Measurements from ENCODE around the gene MR1.

Gene MR1

DNA sequence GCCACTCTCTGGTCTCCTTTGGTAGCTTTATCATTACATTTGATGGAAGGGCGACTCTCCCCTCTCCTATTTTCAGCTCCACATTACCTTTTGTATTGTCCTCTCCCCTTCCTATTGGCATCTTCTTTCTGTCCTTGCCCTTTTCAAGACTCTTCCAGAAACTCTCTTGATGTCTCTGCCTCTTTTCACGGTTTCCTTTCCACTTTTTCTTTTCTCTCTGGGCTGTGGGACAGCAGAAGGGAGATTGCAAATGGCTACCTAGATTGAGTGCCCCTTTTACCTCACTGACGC lies 72.2 kb downstream of the MR1 start:
- Histone ChIP-seq H3K27ac (ENCODE audit: extremely low read depth, low read depth, low read length) (no peak overlapping the region; the same call in 1 of the 2 replicates), H3K36me3 (ENCODE audit: control insufficient read depth in 2 of 2, insufficient read depth in 1 of 2, low read length in 2 of 2) (no peaks in the 10 kb centered on the region), H3K9me3 (ENCODE audit: control insufficient read depth, insufficient read depth, low read depth, low read length) (no peaks in the 10 kb centered on the region), H3K4me1 (ENCODE audit: control insufficient read depth, insufficient read depth, low read length) (peaks cover 25% of the 10 kb centered on the region; the same call in 1 of the 2 replicates), H3K4me3 (ENCODE audit: low read depth, low read length) (no peak overlapping the region)
- CTCF ChIA-PET = interaction anchor here (0.7 to 3.2 kb wide), 5 partner anchors 10 to 73 kb away, joined by 3 to 14 read pairs (median 3); no protein-coding TSS in a partner anchor
- POLR2A ChIA-PET = interaction anchor here (1.4 to 9.2 kb wide), 8 partner anchors 9 to 35 kb away, joined by 4 to 111 read pairs (median 16); partner anchors contain the start of gene IER5
- TF ChIP-seq IKZF3 (tag by site-specific recombination; IDR thresholded peaks at IDR 0.05) (no peak), PRDM1 (tag by site-specific recombination; IDR thresholded peaks at IDR 0.05) (peak; percentile 88), ZNF366 (tag by site-specific recombination; conservative IDR thresholded peaks at IDR 0.05) (0 out of 2 replicates have a peak, but pooled peaks have one; percentile 38), ZNF335 (tag by site-specific recombination; conservative IDR thresholded peaks at IDR 0.05) (0 out of 2 replicates have a peak, but pooled peaks have one; percentile 36)

DNA sequence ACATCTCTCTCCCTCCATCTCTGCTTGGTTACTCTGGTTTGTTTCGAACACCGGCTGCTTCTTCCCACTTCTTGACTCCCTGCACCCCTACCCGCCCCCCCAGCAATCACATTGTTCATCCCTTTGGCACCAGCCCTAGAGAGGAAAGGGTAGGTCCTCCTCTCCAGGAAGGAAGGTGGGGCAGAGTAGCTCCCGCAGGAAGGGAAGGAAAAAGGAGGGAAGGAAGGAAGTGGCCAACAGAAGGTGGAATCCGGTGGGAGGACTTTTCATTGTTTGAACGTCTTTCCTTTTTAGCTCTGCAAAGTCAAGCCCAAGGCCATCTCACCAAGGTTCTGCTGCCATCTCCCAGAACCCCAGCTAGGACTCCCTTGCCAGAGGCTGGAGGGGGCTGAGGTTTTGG lies 72.7 kb downstream of the MR1 start:
- POLR2A ChIA-PET = interaction anchor here (0.6 to 9.2 kb wide), 6 partner anchors 10 to 27 kb away, joined by 3 to 111 read pairs (median 19); partner anchors contain the start of gene IER5
- peaks cover 20% of the 10 kb centered on the region; the same call in 1 of the 2 replicates for H3K4me1 ChIP-seq (ENCODE audit: control insufficient read depth, insufficient read depth, low read length)
- no peak overlapping the region for H3K27ac ChIP-seq (ENCODE audit: extremely low read depth, low read depth, low read length)
- no peaks in the 10 kb centered on the region for H3K36me3 ChIP-seq (ENCODE audit: control insufficient read depth in 2 of 2, insufficient read depth in 1 of 2, low read length in 2 of 2)
- no peak overlapping the region for H3K4me3 ChIP-seq (ENCODE audit: low read depth, low read length)
- H3K9me3 ChIP-seq (ENCODE audit: control insufficient read depth, insufficient read depth, low read depth, low read length) = no peaks in the 10 kb centered on the region
- CTCF ChIA-PET = interaction anchor here (0.7 to 2.5 kb wide), 3 partner anchors 36 to 68 kb away, joined by 3 to 12 read pairs (median 3); no protein-coding TSS in a partner anchor
- TF ChIP-seq SP2 (tag by site-specific recombination; IDR thresholded peaks at IDR 0.05) (peak; percentile 75), ZNF37A (tag by site-specific recombination; IDR thresholded peaks at IDR 0.05) (no peak), ZNF335 (tag by site-specific recombination; conservative IDR thresholded peaks at IDR 0.05) (no peak), SP3 (tag by site-specific recombination; IDR thresholded peaks at IDR 0.05) (no peak), KLF17 (tag by site-specific recombination; IDR thresholded peaks at IDR 0.05) (peak; percentile 33; the same call in 1 of the 2 replicates), ZNF362 (tag by site-specific recombination; IDR thresholded peaks at IDR 0.05) (no peak), ZNF558 (tag by site-specific recombination; IDR thresholded peaks at IDR 0.05) (no peak), ZNF473 (tag by site-specific recombination; IDR thresholded peaks at IDR 0.05) (no peak), ZNF423 (tag by site-specific recombination; IDR thresholded peaks at IDR 0.05) (no peak), BCL11B (tag by site-specific recombination; IDR thresholded peaks at IDR 0.05; ENCODE audit: low read depth) (no peak), ZNF426 (tag by site-specific recombination; IDR thresholded peaks at IDR 0.05) (no peak), ZNF555 (tag by site-specific recombination; conservative IDR thresholded peaks at IDR 0.05) (no peak)

- H3K36me3 ChIP-seq (ENCODE audit: control insufficient read depth in 2 of 2, insufficient read depth in 1 of 2, low read length in 2 of 2) = no peaks in the 10 kb centered on the region
- no peak for TF ChIP-seq ZBTB17 (tag by site-specific recombination; IDR thresholded peaks at IDR 0.05)
- TF ChIP-seq, protein P1, sequence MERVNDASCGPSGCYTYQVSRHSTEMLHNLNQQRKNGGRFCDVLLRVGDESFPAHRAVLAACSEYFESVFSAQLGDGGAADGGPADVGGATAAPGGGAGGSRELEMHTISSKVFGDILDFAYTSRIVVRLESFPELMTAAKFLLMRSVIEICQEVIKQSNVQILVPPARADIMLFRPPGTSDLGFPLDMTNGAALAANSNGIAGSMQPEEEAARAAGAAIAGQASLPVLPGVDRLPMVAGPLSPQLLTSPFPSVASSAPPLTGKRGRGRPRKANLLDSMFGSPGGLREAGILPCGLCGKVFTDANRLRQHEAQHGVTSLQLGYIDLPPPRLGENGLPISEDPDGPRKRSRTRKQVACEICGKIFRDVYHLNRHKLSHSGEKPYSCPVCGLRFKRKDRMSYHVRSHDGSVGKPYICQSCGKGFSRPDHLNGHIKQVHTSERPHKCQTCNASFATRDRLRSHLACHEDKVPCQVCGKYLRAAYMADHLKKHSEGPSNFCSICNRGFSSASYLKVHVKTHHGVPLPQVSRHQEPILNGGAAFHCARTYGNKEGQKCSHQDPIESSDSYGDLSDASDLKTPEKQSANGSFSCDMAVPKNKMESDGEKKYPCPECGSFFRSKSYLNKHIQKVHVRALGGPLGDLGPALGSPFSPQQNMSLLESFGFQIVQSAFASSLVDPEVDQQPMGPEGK (tag by site-specific recombination; IDR thresholded peaks at IDR 0.05) = 0 out of 2 replicates have a peak, but pooled peaks have one; percentile 17
- CTCF ChIA-PET = interaction anchor here (1.0 to 2.5 kb wide), 2 partner anchors 12 to 35 kb away, joined by 3 to 12 read pairs; no protein-coding TSS in a partner anchor
- H3K27ac ChIP-seq (ENCODE audit: extremely low read depth, low read depth, low read length) = no peak overlapping the region
- peaks cover 10% of the 10 kb centered on the region; the same call in 1 of the 2 replicates for H3K4me1 ChIP-seq (ENCODE audit: control insufficient read depth, insufficient read depth, low read length)
- H3K9me3 ChIP-seq (ENCODE audit: control insufficient read depth, insufficient read depth, low read depth, low read length) = no peaks in the 10 kb centered on the region
- H3K4me3 ChIP-seq (ENCODE audit: low read depth, low read length) = no peak overlapping the region
- POLR2A ChIA-PET = interaction anchor here (1.5 kb wide), 2 partner anchors 9 to 12 kb away, joined by 4 to 6 read pairs; no protein-coding TSS in a partner anchor
Observed at GRCh38 chr1:181107711-181108110, 73.9 kb downstream of the MR1 start.

Data from HEK293 (cell line).